HEK293 (cell line): ENCODE measurements around the gene TCF12.

ENCODE experiments used
- CTCF ChIA-PET: fragments of 350-600 bp; formaldehyde crosslinking; extraction: SDS; loops from one replicate; lab custom pipeline; 2021; ENCODE audit warnings: antibody characterized with exemption; lab: Yijun Ruan, JAX
- POLR2A ChIA-PET: fragments of 300-600 bp; formaldehyde crosslinking; extraction: SDS; loops from one replicate; lab custom pipeline; 2020; ENCODE audit warnings: antibody characterized with exemption, inconsistent platforms; lab: Yijun Ruan, JAX
- H3K27ac ChIP-seq: fragments of 200-500 bp; sonication (Bioruptor generic); 2 replicates; pipeline ENCODE4 v1.5.1; 2014; ENCODE audit warnings: low read depth, low read length, control low read depth, inconsistent platforms; ENCODE audit errors: extremely low read depth
- H3K36me3 ChIP-seq, 2 experiments: fragments of 200-500 bp in 1 of 2; sonication (Bioruptor generic) in 1 of 2; 1 replicate in 1 of 2; 2 replicates in 1 of 2; pipeline ENCODE4 v1.5.1; 2014 to 2017; ENCODE audit warnings: inconsistent platforms in 2 of 2, low read length in 2 of 2; ENCODE audit not compliant: control insufficient read depth in 2 of 2, insufficient read depth in 1 of 2
- H3K4me1 ChIP-seq: fragments of 200-500 bp; sonication (Bioruptor generic); 2 replicates; pipeline ENCODE4 v1.5.1; 2014; ENCODE audit warnings: mild to moderate bottlenecking, low read length, inconsistent platforms; ENCODE audit not compliant: control insufficient read depth, insufficient read depth
- H3K4me3 ChIP-seq: 2 replicates; pipeline ENCODE4 v1.5.1; 2011; ENCODE audit warnings: low read depth, mild to moderate bottlenecking, control low read depth, low read length, moderate library complexity
- H3K9me3 ChIP-seq: fragments of 200-500 bp; sonication (Bioruptor generic); 2 replicates; pipeline ENCODE4 v1.5.1; 2014; ENCODE audit warnings: low read depth, low read length, inconsistent platforms; ENCODE audit not compliant: control insufficient read depth, insufficient read depth
- GLI4 ChIP-seq: fragments of 450-650 bp; formaldehyde crosslinking; IDR thresholded peaks from 2 replicates; pipeline ENCODE4 v1.5.1; 2016; ENCODE audit warnings: missing biosample characterization, missing genetic modification characterization
- OSR2 ChIP-seq: fragments of 450-650 bp; formaldehyde crosslinking; IDR thresholded peaks from 2 replicates; pipeline ENCODE4 v1.5.1; 2016; ENCODE audit warnings: missing biosample characterization, missing genetic modification characterization
- PBX3 ChIP-seq: sonication (generic); formaldehyde crosslinking; IDR thresholded peaks from 2 replicates; pipeline ENCODE4 v1.8.1; 2022; ENCODE audit warnings: mild to moderate bottlenecking, moderate library complexity, missing genetic modification reagents
- PRDM4 ChIP-seq: fragments of 450-650 bp; formaldehyde crosslinking; IDR thresholded peaks from 2 replicates; pipeline ENCODE4 v1.5.1; 2017; ENCODE audit warnings: missing biosample characterization, missing genetic modification characterization
- TCF7L2 ChIP-seq: IDR thresholded peaks from 2 replicates; pipeline ENCODE4 v1.6.1; 2011; ENCODE audit warnings: low read depth, mild to moderate bottlenecking, inconsistent platforms, low read length, moderate library complexity, borderline replicate concordance
- TRIM28 ChIP-seq: IDR thresholded peaks from 2 replicates; pipeline ENCODE4 v1.6.1; 2011; ENCODE audit warnings: low read length, control low read depth, borderline replicate concordance
- TSHZ1 ChIP-seq: fragments of 450-650 bp; formaldehyde crosslinking; IDR thresholded peaks from 2 replicates; pipeline ENCODE4 v1.5.1; 2016; ENCODE audit warnings: missing biosample characterization, missing genetic modification characterization, borderline replicate concordance
- YY2 ChIP-seq: fragments of 450-650 bp; formaldehyde crosslinking; IDR thresholded peaks from 2 replicates; pipeline ENCODE4 v1.5.1; 2016; ENCODE audit warnings: missing biosample characterization, missing genetic modification characterization
- ZNF133 ChIP-seq: fragments of 450-650 bp; formaldehyde crosslinking; IDR thresholded peaks from 2 replicates; pipeline ENCODE4 v1.5.1; 2016; ENCODE audit warnings: missing biosample characterization, missing genetic modification characterization
- ZNF146 ChIP-seq: fragments of 450-650 bp; formaldehyde crosslinking; IDR thresholded peaks from 2 replicates; pipeline ENCODE4 v1.5.1; 2016; ENCODE audit warnings: missing biosample characterization, missing genetic modification characterization
- ZNF174 ChIP-seq: fragments of 450-650 bp; formaldehyde crosslinking; IDR thresholded peaks from 2 replicates; pipeline ENCODE4 v1.5.0; 2017; ENCODE audit warnings: missing biosample characterization, mild to moderate bottlenecking, missing genetic modification characterization
- ZNF175 ChIP-seq: fragments of 450-650 bp; formaldehyde crosslinking; IDR thresholded peaks from 2 replicates; pipeline ENCODE4 v1.5.1; 2016; ENCODE audit warnings: missing biosample characterization, missing genetic modification characterization
- ZNF23 ChIP-seq: fragments of 450-650 bp; formaldehyde crosslinking; IDR thresholded peaks from 2 replicates; pipeline ENCODE4 v1.5.1; 2016; ENCODE audit warnings: missing biosample characterization, missing genetic modification characterization, borderline replicate concordance
- ZNF366 ChIP-seq: fragments of 450-650 bp; formaldehyde crosslinking; conservative IDR thresholded peaks from 2 replicates; pipeline ENCODE4 v1.5.1; 2016; ENCODE audit warnings: missing biosample characterization, missing genetic modification characterization
- ZNF501 ChIP-seq: fragments of 450-650 bp; formaldehyde crosslinking; IDR thresholded peaks from 2 replicates; pipeline ENCODE4 v1.5.1; 2016; ENCODE audit warnings: missing biosample characterization, missing genetic modification characterization
- ZNF664 ChIP-seq: fragments of 450-650 bp; formaldehyde crosslinking; IDR thresholded peaks from 2 replicates; pipeline ENCODE4 v1.5.1; 2016; ENCODE audit warnings: missing biosample characterization, missing genetic modification characterization
- ZNF692 ChIP-seq: fragments of 450-650 bp; formaldehyde crosslinking; IDR thresholded peaks from 2 replicates; pipeline ENCODE4 v1.5.1; 2016; ENCODE audit warnings: missing biosample characterization, missing genetic modification characterization
- ZNF776 ChIP-seq: fragments of 450-650 bp; formaldehyde crosslinking; IDR thresholded peaks from 2 replicates; pipeline ENCODE4 v1.5.0; 2017; ENCODE audit warnings: missing biosample characterization, missing genetic modification characterization, borderline replicate concordance

TCF12 gene

DNA sequence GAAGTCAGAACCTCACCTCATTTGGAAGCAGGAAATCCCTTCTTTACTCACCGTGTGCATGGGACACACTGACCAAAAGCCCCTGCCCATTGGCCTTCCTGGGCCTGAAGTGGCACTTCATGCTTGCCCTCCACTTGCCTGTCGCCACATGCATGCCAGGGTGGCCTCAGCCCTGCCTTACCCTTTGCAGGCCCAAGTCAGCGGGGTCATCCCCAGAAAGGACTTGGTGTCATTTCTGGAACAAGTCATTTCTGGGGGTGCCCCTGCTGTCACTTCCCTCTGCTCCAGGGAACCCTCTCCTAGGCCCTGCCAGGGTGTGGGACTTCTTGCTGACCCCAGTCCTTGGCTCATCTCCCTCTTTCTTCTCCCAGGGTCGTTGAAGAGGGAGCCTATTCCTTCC, 398.0 kb downstream of the TCF12 start:
- Histone ChIP-seq H3K4me1 (no peaks in the 10 kb centered on the region), H3K36me3 (no peaks in the 10 kb centered on the region), H3K9me3 (no peaks in the 10 kb centered on the region), H3K27ac (no peak overlapping the region), H3K4me3 (no peak overlapping the region)
- POLR2A ChIA-PET, result no interaction called here
- CTCF ChIA-PET, result interaction anchor here (0.7 to 1.6 kb wide), 3 partner anchors 10 to 225 kb away, joined by 3 to 4 read pairs (median 3); no protein-coding TSS in a partner anchor
- no peak for TF ChIP-seq ZNF174 (tag by site-specific recombination)
- TF ChIP-seq OSR2 (tag by site-specific recombination), result no peak
- no peak for TF ChIP-seq TCF7L2
- TF ChIP-seq TRIM28, result no peak
- no peak for TF ChIP-seq GLI4
- TF ChIP-seq ZNF776 (tag by site-specific recombination), result no peak
- no peak for TF ChIP-seq ZNF23 (tag by site-specific recombination)
- no peak for TF ChIP-seq ZNF366 (tag by site-specific recombination)
- no peak for TF ChIP-seq YY2 (tag by site-specific recombination)
- no peak for TF ChIP-seq ZNF692 (tag by site-specific recombination)
- TF ChIP-seq ZNF133 (tag by site-specific recombination), result no peak
- TF ChIP-seq ZNF664, result no peak
- no peak for TF ChIP-seq ZNF175 (tag by site-specific recombination)
- TF ChIP-seq PRDM4 (tag by site-specific recombination), result no peak
- TF ChIP-seq ZNF146 (tag by site-specific recombination), result no peak
- no peak for TF ChIP-seq ZNF501
- no peak for TF ChIP-seq PBX3
- no peak for TF ChIP-seq TSHZ1 (tag by site-specific recombination)
